Measurements from ENCODE around the gene HYOU1. TPM values are rescaled to one million over a fixed set of nuclear protein-coding genes. Genes with fewer than 3 reads are reported as not detected.
"Not testable (repeated sequence)": the region's sequence is repeated elsewhere in the genome, so short reads cannot be mapped to it uniquely, and the experiment has no call there.

The HYOU1 gene
- total and polyA plus RNA-seq, 10 donors, result 12.3 to 131 (median 72.0) TPM

DNA sequence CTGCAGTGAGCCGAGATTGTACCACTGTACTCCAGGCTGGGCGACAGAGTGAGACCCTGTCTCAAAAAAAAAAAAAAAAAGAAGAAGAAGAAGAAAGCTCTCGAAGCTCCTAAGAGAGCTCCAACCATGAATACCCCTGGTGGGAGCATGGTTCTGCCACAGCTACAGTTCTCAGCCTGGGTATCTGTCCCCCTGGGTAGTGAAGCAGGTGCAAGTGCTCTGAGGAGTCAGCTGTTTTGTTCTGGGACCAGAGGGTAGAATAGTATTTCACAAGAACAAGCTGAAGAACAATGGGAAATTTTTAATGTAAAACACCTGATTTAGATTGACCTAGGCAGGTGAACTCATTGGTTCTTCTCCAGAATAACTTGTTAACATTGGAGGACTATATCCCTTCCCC lies 4.3 kb upstream of the HYOU1 start:
- TF ChIP-seq, protein P1, sequence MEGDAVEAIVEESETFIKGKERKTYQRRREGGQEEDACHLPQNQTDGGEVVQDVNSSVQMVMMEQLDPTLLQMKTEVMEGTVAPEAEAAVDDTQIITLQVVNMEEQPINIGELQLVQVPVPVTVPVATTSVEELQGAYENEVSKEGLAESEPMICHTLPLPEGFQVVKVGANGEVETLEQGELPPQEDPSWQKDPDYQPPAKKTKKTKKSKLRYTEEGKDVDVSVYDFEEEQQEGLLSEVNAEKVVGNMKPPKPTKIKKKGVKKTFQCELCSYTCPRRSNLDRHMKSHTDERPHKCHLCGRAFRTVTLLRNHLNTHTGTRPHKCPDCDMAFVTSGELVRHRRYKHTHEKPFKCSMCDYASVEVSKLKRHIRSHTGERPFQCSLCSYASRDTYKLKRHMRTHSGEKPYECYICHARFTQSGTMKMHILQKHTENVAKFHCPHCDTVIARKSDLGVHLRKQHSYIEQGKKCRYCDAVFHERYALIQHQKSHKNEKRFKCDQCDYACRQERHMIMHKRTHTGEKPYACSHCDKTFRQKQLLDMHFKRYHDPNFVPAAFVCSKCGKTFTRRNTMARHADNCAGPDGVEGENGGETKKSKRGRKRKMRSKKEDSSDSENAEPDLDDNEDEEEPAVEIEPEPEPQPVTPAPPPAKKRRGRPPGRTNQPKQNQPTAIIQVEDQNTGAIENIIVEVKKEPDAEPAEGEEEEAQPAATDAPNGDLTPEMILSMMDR (IDR thresholded peaks at IDR 0.05 in 8 of 11, conservative IDR thresholded peaks at IDR 0.05 in 3 of 11), result no peak
- TF ChIP-seq POLR2A (IDR thresholded peaks at IDR 0.05) (no peak), POLR2AphosphoS5 (IDR thresholded peaks at IDR 0.05) (no peak)
- WGBS, 5 donors, result 83 to 98% (median 95%) methylated on average over 3 of the region's 3 CpGs

GRCh38 chr11:119059128-119059527 lies 2.1 kb upstream of the HYOU1 start:
- DNase-seq; intact Hi-C loops (cut with DNase I; ENCODE audit: low total_unique reads); H3K27me3 ChIP-seq (replicated peaks in 1 of 7); H3K27ac ChIP-seq; H3K4me3 ChIP-seq; H3K9me3 ChIP-seq: not testable (repeated sequence)
- H3K36me3 ChIP-seq, result peaks cover 0 to 28% (median 10%) of the 10 kb centered on the region in 6 donors
- WGBS, 5 donors, result 86 to 94% (median 92%) methylated on average over 14 to 32 of the region's 35 CpGs
- peaks cover 20 to 39% (median 27%) of the 10 kb centered on the region in 6 donors for H3K4me1 ChIP-seq

More for the DNA sequence above, 4.3 kb upstream of the HYOU1 start:
- Histone ChIP-seq H3K4me3 (no peak overlapping the region), H3K27me3 (replicated peaks in 1 of 7) (no peaks in the 10 kb centered on the region), H3K4me1 (peaks cover 8 to 31% (median 24%) of the 10 kb centered on the region in 6 donors), H3K9me3 (no peaks in the 10 kb centered on the region), H3K36me3 (peaks cover 0 to 22% (median 0%) of the 10 kb centered on the region in 6 donors), H3K27ac (no peak overlapping the region)
- intact Hi-C loops (cut with DNase I; ENCODE audit: low total_unique reads), result no loop called here
- no peak for DNase-seq

DNA sequence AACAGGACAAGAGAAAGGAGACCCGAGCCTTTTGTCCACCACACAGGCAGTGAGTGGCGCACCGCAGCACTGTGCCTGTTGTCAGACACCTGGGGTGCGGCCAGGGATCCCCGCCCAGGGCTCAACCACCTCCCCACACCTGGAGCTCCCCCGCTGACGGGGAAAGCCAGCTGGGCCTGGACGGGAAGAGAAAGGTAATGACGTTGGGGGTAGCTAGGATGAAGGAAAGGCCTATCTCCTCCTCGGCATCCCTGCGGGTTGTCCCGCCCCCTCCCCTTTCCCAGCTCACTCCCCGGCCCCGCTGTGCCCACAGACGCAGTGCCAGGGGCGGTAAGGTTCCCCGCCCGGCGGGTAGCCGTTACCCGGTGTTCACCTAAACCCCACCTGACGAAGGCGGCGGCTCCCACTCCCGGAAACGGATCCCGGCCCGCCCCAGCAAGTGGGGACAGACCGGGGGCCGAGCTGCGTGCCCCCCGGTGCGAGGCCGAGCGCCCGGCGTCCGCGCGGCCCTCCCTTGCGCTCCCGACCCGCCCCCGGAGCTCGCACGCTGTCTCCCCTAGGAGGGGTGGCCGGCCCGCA lies 495 bp downstream of the HYOU1 start:
- no peak for DNase-seq
- peak overlapping the region; percentile 65 to 95 (median 87) for H3K27ac ChIP-seq
- peak overlapping the region; percentile 90 to 99 (median 94) for H3K4me3 ChIP-seq
- no peaks in the 10 kb centered on the region for H3K9me3 ChIP-seq
- intact Hi-C loops (cut with DNase I; ENCODE audit: low total_unique reads), result no loop called here
- peaks cover 4 to 50% (median 36%) of the 10 kb centered on the region in 6 donors for H3K36me3 ChIP-seq
- TF ChIP-seq POLR2A (IDR thresholded peaks at IDR 0.05), result no peak
- no peak for TF ChIP-seq POLR2AphosphoS5 (IDR thresholded peaks at IDR 0.05)
- TF ChIP-seq, protein P1 (IDR thresholded peaks at IDR 0.05 in 8 of 11, conservative IDR thresholded peaks at IDR 0.05 in 3 of 11), result no peak
- peaks cover 22 to 54% (median 29%) of the 10 kb centered on the region in 6 donors for H3K4me1 ChIP-seq
- H3K27me3 ChIP-seq (replicated peaks in 1 of 7), result no peaks in the 10 kb centered on the region
- WGBS, 5 donors, result 0 to 2% (median 0%) methylated on average over 2 to 47 of the region's 48 CpGs

- TF ChIP-seq POLR2A (IDR thresholded peaks at IDR 0.05) (no peak), POLR2AphosphoS5 (IDR thresholded peaks at IDR 0.05) (no peak)
- TF ChIP-seq, protein P1 (IDR thresholded peaks at IDR 0.05 in 8 of 11, conservative IDR thresholded peaks at IDR 0.05 in 3 of 11), result no peak
- DNase-seq, result no peak
- Histone ChIP-seq H3K9me3 (no peaks in the 10 kb centered on the region), H3K4me3 (peak overlapping the region; percentile 90 to 99 (median 94)), H3K4me1 (peaks cover 22 to 56% (median 29%) of the 10 kb centered on the region in 6 donors), H3K36me3 (peaks cover 4 to 51% (median 43%) of the 10 kb centered on the region in 6 donors), H3K27ac (peak overlapping the region in 6 of 8 donors; percentile 85 to 95 (median 88)), H3K27me3 (replicated peaks in 1 of 7) (no peaks in the 10 kb centered on the region)
- intact Hi-C loops (cut with DNase I; ENCODE audit: low total_unique reads), result no loop called here
- 43 to 65% (median 54%) methylated on average over 6 of the region's 6 CpGs for WGBS, 5 donors
Measured at GRCh38 chr11:119055901-119056300, 1.1 kb downstream of the HYOU1 start.
